ENCODE results near the gene HIVEP3. TPM values are rescaled to one million over a fixed set of nuclear protein-coding genes. Genes with fewer than 3 reads are reported as not detected.

Gene HIVEP3
- total RNA-seq, 1 donor from 2014 or later = 2.9 TPM

- intact Hi-C loops (cut with DNase I) = no loop called here
- no peak for DNase-seq (ENCODE audit: extremely low spot score in 2 of 2)
- peaks cover 23% of the 10 kb centered on the region for H3K4me1 ChIP-seq
- H3K27me3 ChIP-seq = no peaks in the 10 kb centered on the region
- peak overlapping the region; percentile 54 to 60 for H3K4me3 ChIP-seq
- no peaks in the 10 kb centered on the region for H3K9me3 ChIP-seq
- no peaks in the 10 kb centered on the region for H3K36me3 ChIP-seq
- peak overlapping the region; percentile 69 for H3K27ac ChIP-seq
- no peak for TF ChIP-seq CTCF (IDR thresholded peaks at IDR 0.05)
- no peak for TF ChIP-seq POLR2A (IDR thresholded peaks at IDR 0.05)
- TF ChIP-seq POLR2AphosphoS5 (IDR thresholded peaks at IDR 0.05; ENCODE audit: insufficient read depth in 1 of 2, low read depth in 1 of 2) = no peak
These were observed 257.2 kb downstream of the HIVEP3 start for GRCh38 chr1:41661428-41662060.

GRCh38 chr1:41660570-41661427, 257.9 kb downstream of the HIVEP3 start:
- peak overlapping the region in 1 of 2 donors; percentile 60 for H3K4me3 ChIP-seq
- no peak for DNase-seq (ENCODE audit: extremely low spot score in 2 of 2)
- H3K27ac ChIP-seq = no peak overlapping the region
- H3K27me3 ChIP-seq = no peaks in the 10 kb centered on the region
- intact Hi-C loops (cut with DNase I) = no loop called here
- H3K36me3 ChIP-seq = no peaks in the 10 kb centered on the region
- no peaks in the 10 kb centered on the region for H3K9me3 ChIP-seq
- peaks cover 23% of the 10 kb centered on the region for H3K4me1 ChIP-seq
- TF ChIP-seq POLR2AphosphoS5 (IDR thresholded peaks at IDR 0.05; ENCODE audit: insufficient read depth in 1 of 2, low read depth in 1 of 2) (no peak), CTCF (IDR thresholded peaks at IDR 0.05) (no peak), POLR2A (IDR thresholded peaks at IDR 0.05) (no peak)

GRCh38 chr1:41659903-41660302, 258.8 kb downstream of the HIVEP3 start:
- DNase-seq (ENCODE audit: extremely low spot score in 2 of 2) = no peak
- Histone ChIP-seq H3K4me3 (no peak overlapping the region), H3K36me3 (no peaks in the 10 kb centered on the region), H3K4me1 (peaks cover 18% of the 10 kb centered on the region), H3K27ac (no peak overlapping the region), H3K27me3 (no peaks in the 10 kb centered on the region), H3K9me3 (no peaks in the 10 kb centered on the region)
- no peak for TF ChIP-seq POLR2AphosphoS5 (IDR thresholded peaks at IDR 0.05; ENCODE audit: insufficient read depth in 1 of 2, low read depth in 1 of 2)
- intact Hi-C loops (cut with DNase I) = no loop called here

GRCh38 chr1:41659159-41659495, 259.6 kb downstream of the HIVEP3 start:
- no peaks in the 10 kb centered on the region for H3K36me3 ChIP-seq
- intact Hi-C loops (cut with DNase I) = no loop called here
- no peak overlapping the region for H3K27ac ChIP-seq
- no peaks in the 10 kb centered on the region for H3K27me3 ChIP-seq
- DNase-seq (ENCODE audit: extremely low spot score in 2 of 2) = no peak
- no peak overlapping the region for H3K4me3 ChIP-seq
- peaks cover 12% of the 10 kb centered on the region for H3K4me1 ChIP-seq
- no peaks in the 10 kb centered on the region for H3K9me3 ChIP-seq
- TF ChIP-seq POLR2A (IDR thresholded peaks at IDR 0.05) (no peak), POLR2AphosphoS5 (IDR thresholded peaks at IDR 0.05; ENCODE audit: insufficient read depth in 1 of 2, low read depth in 1 of 2) (no peak), CTCF (IDR thresholded peaks at IDR 0.05) (no peak)

GRCh38 chr1:41658431-41659158, 260.1 kb downstream of the HIVEP3 start:
- TF ChIP-seq POLR2AphosphoS5 (IDR thresholded peaks at IDR 0.05; ENCODE audit: insufficient read depth in 1 of 2, low read depth in 1 of 2) = no peak
- no peak for TF ChIP-seq CTCF (IDR thresholded peaks at IDR 0.05)
- TF ChIP-seq POLR2A (IDR thresholded peaks at IDR 0.05) = no peak
- no peaks in the 10 kb centered on the region for H3K9me3 ChIP-seq
- H3K4me3 ChIP-seq = no peak overlapping the region
- H3K27ac ChIP-seq = no peak overlapping the region
- H3K36me3 ChIP-seq = no peaks in the 10 kb centered on the region
- peaks cover 12% of the 10 kb centered on the region for H3K4me1 ChIP-seq
- no peaks in the 10 kb centered on the region for H3K27me3 ChIP-seq
- intact Hi-C loops (cut with DNase I) = no loop called here
- DNase-seq (ENCODE audit: extremely low spot score in 2 of 2) = no peak
